Cardiac fibroblast (primary cell): ENCODE data around the gene RELN.
"Not testable (repeated sequence)": the region's sequence is repeated elsewhere in the genome, so short reads cannot be mapped to it uniquely, and the experiment has no call there.

ENCODE experiments used
- DNase-seq, 2 donors: peaks; one replicate each; pipeline versions ENCODE4 v3.0.0 to v3.0.0-alpha.2; 2010; ENCODE audit warnings: low read depth in 2 of 2
- H3K4me3 ChIP-seq, 2 donors: replicated peaks in 1 of 2; 1 replicate in 1 of 2; 2 replicates in 1 of 2; pipeline ENCODE4 v1.5.1; 2011; ENCODE audit warnings: low read depth in 2 of 2, low read length in 2 of 2, mild to moderate bottlenecking in 2 of 2, moderate library complexity in 1 of 2
- TF ChIP-seq, protein P1 (sequence below): IDR thresholded peaks from one replicate; pipeline ENCODE4 v1.5.1; 2011; ENCODE audit warnings: low read depth, mild to moderate bottlenecking, low read length, inconsistent platforms

The RELN gene

DNA sequence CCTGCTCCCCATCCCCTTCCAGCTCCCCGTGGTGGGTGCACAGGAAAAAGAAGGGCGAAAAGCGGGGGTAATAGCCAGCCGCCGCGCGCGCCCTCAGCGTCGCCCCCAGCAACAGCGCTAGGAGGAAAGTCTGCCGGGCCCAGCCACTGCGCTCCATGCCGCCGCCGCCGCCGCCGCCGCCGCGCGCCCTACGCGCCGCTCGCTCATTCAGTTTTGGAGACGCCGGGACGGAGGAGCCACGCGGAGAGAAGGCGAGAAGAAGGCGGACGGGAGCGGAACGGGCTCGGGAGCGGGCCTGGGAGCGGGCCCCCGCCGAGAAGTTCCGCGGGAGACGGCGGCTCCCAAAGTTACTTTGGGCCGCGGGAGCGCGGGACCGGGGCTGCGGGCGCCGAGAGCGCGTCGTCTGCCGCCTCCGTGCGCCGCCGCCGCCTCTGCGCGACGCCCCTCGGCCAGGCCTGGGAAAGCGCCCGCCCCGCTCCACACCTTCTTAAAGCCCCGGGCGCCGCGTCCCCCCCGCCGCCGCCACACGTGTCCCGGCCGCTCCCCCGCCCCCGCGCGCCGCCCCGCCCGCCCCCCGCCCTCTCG, at the start of gene RELN:
RELN (minus strand) TSS at position 459 of the 585 bp plus-strand sequence; CDS start at position 157, 302 bp downstream.
- TF ChIP-seq, protein P1, sequence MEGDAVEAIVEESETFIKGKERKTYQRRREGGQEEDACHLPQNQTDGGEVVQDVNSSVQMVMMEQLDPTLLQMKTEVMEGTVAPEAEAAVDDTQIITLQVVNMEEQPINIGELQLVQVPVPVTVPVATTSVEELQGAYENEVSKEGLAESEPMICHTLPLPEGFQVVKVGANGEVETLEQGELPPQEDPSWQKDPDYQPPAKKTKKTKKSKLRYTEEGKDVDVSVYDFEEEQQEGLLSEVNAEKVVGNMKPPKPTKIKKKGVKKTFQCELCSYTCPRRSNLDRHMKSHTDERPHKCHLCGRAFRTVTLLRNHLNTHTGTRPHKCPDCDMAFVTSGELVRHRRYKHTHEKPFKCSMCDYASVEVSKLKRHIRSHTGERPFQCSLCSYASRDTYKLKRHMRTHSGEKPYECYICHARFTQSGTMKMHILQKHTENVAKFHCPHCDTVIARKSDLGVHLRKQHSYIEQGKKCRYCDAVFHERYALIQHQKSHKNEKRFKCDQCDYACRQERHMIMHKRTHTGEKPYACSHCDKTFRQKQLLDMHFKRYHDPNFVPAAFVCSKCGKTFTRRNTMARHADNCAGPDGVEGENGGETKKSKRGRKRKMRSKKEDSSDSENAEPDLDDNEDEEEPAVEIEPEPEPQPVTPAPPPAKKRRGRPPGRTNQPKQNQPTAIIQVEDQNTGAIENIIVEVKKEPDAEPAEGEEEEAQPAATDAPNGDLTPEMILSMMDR = no peak
- peak; percentile 29 to 43 for DNase-seq
- H3K4me3 ChIP-seq = peak within 1 kb of the TSS; percentile 38 to 46

DNA sequence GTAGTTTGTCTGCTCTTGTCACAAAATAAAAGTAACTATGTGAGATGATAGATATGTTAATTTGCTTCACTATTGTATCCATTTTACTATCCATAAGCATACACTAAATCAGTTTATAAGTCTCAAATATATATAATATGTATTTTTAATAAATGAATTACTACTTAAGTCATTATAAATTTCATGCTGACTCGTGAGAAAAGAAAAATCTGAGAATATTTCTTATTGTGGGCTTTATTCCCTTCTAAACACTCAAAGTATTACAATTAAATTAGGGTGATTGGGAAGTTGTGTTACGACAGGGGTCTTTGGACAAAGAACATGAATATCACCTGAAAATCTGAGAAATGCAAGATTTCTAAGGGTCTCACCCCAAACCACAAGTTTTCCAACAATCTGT, 48.7 kb upstream of the RELN start:
- H3K4me3 ChIP-seq = no peak overlapping the region
- DNase-seq = no peak
- TF ChIP-seq, protein P1 = no peak

DNA sequence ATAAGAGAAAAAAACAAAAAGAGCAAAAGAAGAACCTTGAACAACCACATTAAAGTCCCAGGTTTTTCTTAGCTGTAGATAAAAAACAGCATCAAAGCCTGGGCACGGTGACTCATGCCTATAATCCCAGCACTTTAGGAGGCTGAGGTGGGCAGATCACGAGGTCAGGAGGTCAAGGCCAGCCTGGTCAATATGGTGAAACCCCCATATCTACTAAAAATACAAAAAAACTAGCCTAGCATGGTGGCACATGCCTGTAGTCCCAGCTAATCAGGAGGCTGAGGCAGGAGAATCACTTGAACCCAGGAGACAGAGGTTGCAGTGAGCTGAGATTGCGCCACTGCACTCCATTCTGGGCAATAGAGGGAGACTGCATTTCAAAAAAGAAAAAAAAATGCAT, 47.4 kb upstream of the RELN start:
- DNase-seq, H3K4me3 ChIP-seq: not testable (repeated sequence)

DNA sequence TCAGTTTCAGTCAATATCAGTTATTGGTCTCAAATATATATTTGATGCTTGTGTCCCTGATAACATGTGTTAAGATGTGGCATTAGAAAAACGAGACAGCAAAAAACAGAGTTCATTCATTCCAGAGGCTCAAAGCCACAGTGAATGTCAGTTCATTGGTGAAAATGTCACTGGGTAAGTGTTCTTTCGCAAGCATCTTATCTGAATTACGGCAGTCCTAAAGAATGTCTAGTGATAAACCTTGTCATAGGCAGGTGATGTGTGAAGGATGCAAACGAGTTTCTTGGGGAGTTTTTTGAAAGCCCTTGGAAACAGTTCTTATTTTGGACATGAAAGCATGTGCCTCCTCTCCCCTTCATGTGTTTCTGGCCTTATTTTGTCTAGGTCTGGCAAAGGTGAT, 45.9 kb upstream of the RELN start:
- H3K4me3 ChIP-seq = no peak overlapping the region
- no peak for DNase-seq
- TF ChIP-seq, protein P1 = no peak

DNA sequence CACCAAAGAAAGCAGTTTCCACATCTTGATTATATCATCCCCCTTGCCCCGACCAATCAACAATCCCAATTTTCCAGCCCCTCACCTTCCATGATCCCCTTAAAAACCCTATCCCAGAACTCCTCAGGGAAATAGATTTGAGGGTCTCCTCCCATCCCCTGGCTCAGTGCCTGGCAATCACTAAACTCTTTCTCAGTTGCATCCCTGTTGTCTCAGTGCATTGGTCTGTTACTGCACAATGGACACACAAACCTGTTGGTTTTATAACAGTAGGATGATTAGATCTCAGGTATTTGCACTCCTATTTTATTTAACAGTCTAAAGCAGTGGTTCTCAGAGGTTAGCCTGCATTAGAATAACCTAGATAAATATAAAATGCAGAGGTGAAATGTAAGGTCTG, 45.2 kb upstream of the RELN start:
- DNase-seq = no peak
- TF ChIP-seq, protein P1 = no peak
- H3K4me3 ChIP-seq = no peak overlapping the region

DNA sequence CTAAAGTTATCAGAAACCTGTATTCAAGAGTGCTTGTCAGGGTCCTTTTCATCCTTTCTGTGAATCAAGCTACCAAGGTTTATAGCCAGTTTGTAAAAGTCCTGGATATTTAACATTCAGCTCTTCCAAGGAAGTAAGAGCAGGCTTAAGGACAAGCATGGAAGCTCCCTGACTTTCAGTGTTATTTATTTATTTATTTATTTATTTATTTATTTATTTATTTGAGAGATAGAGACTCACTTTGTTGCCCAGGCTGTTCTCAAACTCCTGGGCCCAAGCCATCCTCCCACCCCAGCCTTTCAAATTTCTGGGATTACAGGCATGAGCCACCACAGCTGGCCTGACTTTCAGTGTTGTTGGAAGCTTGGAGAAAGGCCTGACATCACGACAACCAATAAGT, 44.4 kb upstream of the RELN start:
- no peak overlapping the region for H3K4me3 ChIP-seq
- TF ChIP-seq, protein P1 = no peak
- DNase-seq = no peak

DNA sequence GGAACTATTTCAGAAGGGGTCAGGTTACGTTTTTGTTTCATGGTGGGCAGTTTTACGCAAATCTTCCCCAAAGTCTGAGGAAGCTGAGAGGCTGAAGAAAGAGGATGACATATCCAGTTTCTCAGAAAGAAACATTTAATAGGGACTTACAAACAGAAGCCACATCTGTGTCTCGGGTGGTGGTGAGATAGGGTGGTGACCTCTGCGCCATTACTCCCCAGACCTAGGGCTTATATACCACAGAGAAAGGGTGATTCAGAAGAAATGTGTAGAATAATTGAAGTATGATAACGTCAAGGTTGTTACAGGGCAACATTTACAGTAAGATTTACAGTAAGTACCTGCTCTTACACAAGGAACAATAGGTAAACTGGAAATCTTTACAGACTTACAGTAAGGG, 43.0 kb upstream of the RELN start:
- TF ChIP-seq, protein P1 = no peak
- H3K4me3 ChIP-seq = no peak overlapping the region
- no peak for DNase-seq
